ENCODE results near the gene ME1.

ME1 gene

DNA sequence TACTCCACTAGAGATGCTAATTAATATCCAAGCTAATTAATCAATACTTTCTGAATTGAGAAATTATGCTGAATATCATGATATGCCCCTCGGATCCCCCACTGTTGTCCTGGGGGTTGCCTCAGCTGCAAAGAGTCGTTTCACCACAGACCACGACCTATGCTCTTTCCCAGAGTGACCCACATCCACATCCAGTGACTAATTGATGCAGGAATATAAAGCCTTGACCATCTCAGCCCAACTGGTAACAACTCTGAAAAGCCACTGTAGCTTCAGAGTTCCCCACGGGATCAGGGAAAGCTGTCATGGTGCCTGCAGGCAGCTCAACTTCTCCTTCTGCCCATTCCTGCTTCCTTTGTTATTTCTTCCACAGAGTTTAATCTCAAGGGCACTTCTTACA, 120.8 kb downstream of the ME1 start:
- TF ChIP-seq SIN3A (IDR thresholded peaks at IDR 0.05; ENCODE audit: borderline replicate concordance, insufficient read depth, low read length) = no peak
- TF ChIP-seq, protein P1, sequence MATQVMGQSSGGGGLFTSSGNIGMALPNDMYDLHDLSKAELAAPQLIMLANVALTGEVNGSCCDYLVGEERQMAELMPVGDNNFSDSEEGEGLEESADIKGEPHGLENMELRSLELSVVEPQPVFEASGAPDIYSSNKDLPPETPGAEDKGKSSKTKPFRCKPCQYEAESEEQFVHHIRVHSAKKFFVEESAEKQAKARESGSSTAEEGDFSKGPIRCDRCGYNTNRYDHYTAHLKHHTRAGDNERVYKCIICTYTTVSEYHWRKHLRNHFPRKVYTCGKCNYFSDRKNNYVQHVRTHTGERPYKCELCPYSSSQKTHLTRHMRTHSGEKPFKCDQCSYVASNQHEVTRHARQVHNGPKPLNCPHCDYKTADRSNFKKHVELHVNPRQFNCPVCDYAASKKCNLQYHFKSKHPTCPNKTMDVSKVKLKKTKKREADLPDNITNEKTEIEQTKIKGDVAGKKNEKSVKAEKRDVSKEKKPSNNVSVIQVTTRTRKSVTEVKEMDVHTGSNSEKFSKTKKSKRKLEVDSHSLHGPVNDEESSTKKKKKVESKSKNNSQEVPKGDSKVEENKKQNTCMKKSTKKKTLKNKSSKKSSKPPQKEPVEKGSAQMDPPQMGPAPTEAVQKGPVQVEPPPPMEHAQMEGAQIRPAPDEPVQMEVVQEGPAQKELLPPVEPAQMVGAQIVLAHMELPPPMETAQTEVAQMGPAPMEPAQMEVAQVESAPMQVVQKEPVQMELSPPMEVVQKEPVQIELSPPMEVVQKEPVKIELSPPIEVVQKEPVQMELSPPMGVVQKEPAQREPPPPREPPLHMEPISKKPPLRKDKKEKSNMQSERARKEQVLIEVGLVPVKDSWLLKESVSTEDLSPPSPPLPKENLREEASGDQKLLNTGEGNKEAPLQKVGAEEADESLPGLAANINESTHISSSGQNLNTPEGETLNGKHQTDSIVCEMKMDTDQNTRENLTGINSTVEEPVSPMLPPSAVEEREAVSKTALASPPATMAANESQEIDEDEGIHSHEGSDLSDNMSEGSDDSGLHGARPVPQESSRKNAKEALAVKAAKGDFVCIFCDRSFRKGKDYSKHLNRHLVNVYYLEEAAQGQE (IDR thresholded peaks at IDR 0.05; ENCODE audit: insufficient read depth in 1 of 2, low read depth in 2 of 2, low read length in 2 of 2) = no peak
- no peak for TF ChIP-seq TAF1 (IDR thresholded peaks at IDR 0.05; ENCODE audit: borderline replicate concordance, insufficient read depth, low read length)
- no peak for TF ChIP-seq POLR2AphosphoS5 (IDR thresholded peaks at IDR 0.05; ENCODE audit: low read depth, low read length)
- no peak for TF ChIP-seq FOXP2 (optimal IDR thresholded peaks at IDR 0.05; ENCODE audit: borderline replicate concordance, extremely low read depth, extremely low read length, insufficient read depth)

DNA sequence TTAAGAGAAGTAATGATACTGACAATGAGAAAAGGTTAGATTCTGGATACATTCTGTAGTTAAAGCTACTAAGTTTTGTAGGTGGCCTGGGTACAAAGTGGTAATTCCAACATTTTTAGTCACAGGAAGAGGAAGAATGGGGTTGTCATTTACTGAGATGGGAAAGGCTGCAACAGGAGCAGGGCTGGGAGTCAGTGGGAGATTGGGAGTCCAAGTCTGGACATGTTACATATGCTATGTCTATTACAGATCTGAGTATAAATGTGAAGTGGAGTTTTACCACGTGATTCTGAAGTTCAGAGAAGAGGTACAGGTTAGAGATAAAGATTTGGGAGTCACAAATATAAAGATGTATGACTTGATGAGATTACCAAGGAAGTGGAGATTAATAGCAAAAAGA, 121.5 kb downstream of the ME1 start:
- TF ChIP-seq FOXP2 (optimal IDR thresholded peaks at IDR 0.05; ENCODE audit: borderline replicate concordance, extremely low read depth, extremely low read length, insufficient read depth) (no peak), SIN3A (IDR thresholded peaks at IDR 0.05; ENCODE audit: borderline replicate concordance, insufficient read depth, low read length) (no peak), POLR2AphosphoS5 (IDR thresholded peaks at IDR 0.05; ENCODE audit: low read depth, low read length) (no peak), TAF1 (IDR thresholded peaks at IDR 0.05; ENCODE audit: borderline replicate concordance, insufficient read depth, low read length) (no peak)
- TF ChIP-seq, protein P1 (IDR thresholded peaks at IDR 0.05; ENCODE audit: insufficient read depth in 1 of 2, low read depth in 2 of 2, low read length in 2 of 2) = no peak

DNA sequence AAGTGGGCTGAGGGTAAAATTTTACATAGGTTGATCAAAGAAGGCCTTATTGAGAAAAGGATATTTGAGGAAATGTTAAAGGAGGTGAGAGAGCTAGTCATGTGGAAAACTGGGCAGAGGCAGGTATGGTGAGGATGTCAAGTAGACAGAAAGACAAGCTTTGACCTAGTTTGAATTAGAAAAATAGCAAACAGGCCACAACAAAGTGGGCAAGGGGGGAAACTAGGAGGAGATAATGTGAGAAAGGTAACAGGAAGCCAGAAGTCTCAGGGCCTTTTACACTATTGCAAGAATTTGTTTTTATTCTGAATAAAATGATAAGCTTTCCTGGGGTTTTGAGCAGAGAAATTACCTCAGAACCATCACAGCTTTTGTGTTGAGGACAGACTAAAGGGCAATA, 122.0 kb downstream of the ME1 start:
- TF ChIP-seq, protein P1 (IDR thresholded peaks at IDR 0.05; ENCODE audit: insufficient read depth in 1 of 2, low read depth in 2 of 2, low read length in 2 of 2) = no peak
- TF ChIP-seq POLR2AphosphoS5 (IDR thresholded peaks at IDR 0.05; ENCODE audit: low read depth, low read length) (no peak), FOXP2 (optimal IDR thresholded peaks at IDR 0.05; ENCODE audit: borderline replicate concordance, extremely low read depth, extremely low read length, insufficient read depth) (no peak), SIN3A (IDR thresholded peaks at IDR 0.05; ENCODE audit: borderline replicate concordance, insufficient read depth, low read length) (no peak), TAF1 (IDR thresholded peaks at IDR 0.05; ENCODE audit: borderline replicate concordance, insufficient read depth, low read length) (no peak)

DNA sequence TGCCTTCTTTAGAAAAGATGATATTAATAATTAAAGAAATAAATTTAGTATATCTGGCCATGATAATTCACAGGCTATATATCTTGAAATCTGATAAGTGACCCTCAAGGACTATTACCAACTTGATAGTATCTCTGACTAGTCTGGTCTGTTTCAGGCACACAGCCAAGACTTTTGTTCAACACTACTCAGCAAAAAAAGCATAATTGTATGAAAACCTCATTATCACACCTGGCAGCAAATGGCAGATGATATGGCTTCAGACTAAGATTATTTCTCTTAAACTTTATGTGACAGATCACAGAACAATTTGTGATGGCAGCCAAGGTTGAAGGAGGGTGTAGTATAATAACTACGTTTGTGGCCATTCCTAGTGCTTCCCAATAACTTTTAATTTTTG, 123.0 kb downstream of the ME1 start:
- no peak for TF ChIP-seq TAF1 (IDR thresholded peaks at IDR 0.05; ENCODE audit: borderline replicate concordance, insufficient read depth, low read length)

DNA sequence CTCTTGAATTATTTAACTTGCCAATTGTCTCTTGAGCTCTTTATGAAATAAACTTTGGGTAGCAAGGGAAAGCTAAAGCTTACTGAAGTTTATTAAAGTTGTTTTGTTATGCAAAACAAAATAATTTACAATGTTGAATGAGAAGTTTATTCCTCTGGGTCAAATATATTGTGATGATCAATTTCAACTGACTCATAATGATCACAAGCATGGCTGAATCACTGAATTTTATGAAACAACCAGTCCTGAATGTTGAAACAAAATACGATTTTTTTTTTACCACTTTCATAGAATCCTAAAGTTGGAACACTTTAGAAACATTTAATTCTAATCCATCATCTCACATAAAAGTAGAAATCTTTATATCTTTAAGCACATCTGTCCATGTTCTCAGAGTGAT, 127.4 kb downstream of the ME1 start:
- TF ChIP-seq SIN3A (IDR thresholded peaks at IDR 0.05; ENCODE audit: borderline replicate concordance, insufficient read depth, low read length) (no peak), TAF1 (IDR thresholded peaks at IDR 0.05; ENCODE audit: borderline replicate concordance, insufficient read depth, low read length) (no peak), POLR2AphosphoS5 (IDR thresholded peaks at IDR 0.05; ENCODE audit: low read depth, low read length) (no peak), FOXP2 (optimal IDR thresholded peaks at IDR 0.05; ENCODE audit: borderline replicate concordance, extremely low read depth, extremely low read length, insufficient read depth) (no peak)
- TF ChIP-seq, protein P1 (IDR thresholded peaks at IDR 0.05; ENCODE audit: insufficient read depth in 1 of 2, low read depth in 2 of 2, low read length in 2 of 2) = no peak
